GM20431 (cell line): ENCODE measurements around the gene USH2A.

Experiments used
- in situ Hi-C: fragments of 300-500 bp; cut with MseI, MboI; formaldehyde crosslinking; loops from one replicate; pipeline ENCODE4 v1.15.0; 2020; ENCODE audit warnings: low sequenced_read_pairs; ENCODE audit not compliant: unreplicated experiment

Gene USH2A

GRCh38 chr1:215894617-215895016 lies 528.6 kb downstream of the USH2A start:
- in situ Hi-C loops: no loop called here

GRCh38 chr1:215891266-215892057 lies 531.8 kb downstream of the USH2A start:
- in situ Hi-C loops: no loop called here

GRCh38 chr1:215890438-215890837 lies 532.8 kb downstream of the USH2A start:
- in situ Hi-C loops: no loop called here

GRCh38 chr1:215889871-215890270 lies 533.4 kb downstream of the USH2A start:
- in situ Hi-C loops: no loop called here

GRCh38 chr1:215888159-215888558 lies 535.1 kb downstream of the USH2A start:
- in situ Hi-C loops: no loop called here

- in situ Hi-C loops: no loop called here
These were observed 535.6 kb downstream of the USH2A start for GRCh38 chr1:215887627-215888026.

- in situ Hi-C loops: no loop called here
These were observed 540.2 kb downstream of the USH2A start for GRCh38 chr1:215883004-215883403.

GRCh38 chr1:215878843-215879242 lies 544.4 kb downstream of the USH2A start:
- in situ Hi-C loops: no loop called here

GRCh38 chr1:215878128-215878527 lies 545.1 kb downstream of the USH2A start:
- in situ Hi-C loops: no loop called here

GRCh38 chr1:215877452-215877951 lies 545.7 kb downstream of the USH2A start:
- in situ Hi-C loops: no loop called here

- in situ Hi-C loops: no loop called here
These were observed 547.5 kb downstream of the USH2A start for GRCh38 chr1:215875712-215876111.

GRCh38 chr1:215875236-215875635 lies 548.0 kb downstream of the USH2A start:
- in situ Hi-C loops: no loop called here

- in situ Hi-C loops: no loop called here
These were observed 550.6 kb downstream of the USH2A start for GRCh38 chr1:215872658-215873057.

GRCh38 chr1:215868500-215868899 lies 554.7 kb downstream of the USH2A start:
- in situ Hi-C loops: no loop called here

- in situ Hi-C loops: no loop called here
These were observed 558.2 kb downstream of the USH2A start for GRCh38 chr1:215865060-215865459.

- in situ Hi-C loops: no loop called here
These were observed 559.5 kb downstream of the USH2A start for GRCh38 chr1:215863796-215864195.

- in situ Hi-C loops: no loop called here
These were observed 562.4 kb downstream of the USH2A start for GRCh38 chr1:215860833-215861232.

GRCh38 chr1:215857317-215857716 lies 565.9 kb downstream of the USH2A start:
- in situ Hi-C loops: no loop called here

- in situ Hi-C loops: no loop called here
These were observed 577.9 kb downstream of the USH2A start for GRCh38 chr1:215845234-215845891.

GRCh38 chr1:215844777-215845176 lies 578.5 kb downstream of the USH2A start:
- in situ Hi-C loops: no loop called here

GRCh38 chr1:215844266-215844665 lies 579.0 kb downstream of the USH2A start:
- in situ Hi-C loops: no loop called here
